ENCODE results near the gene RBM22.
"Not testable (repeated sequence)": the region's sequence is repeated elsewhere in the genome, so short reads cannot be mapped to it uniquely, and the experiment has no call there.

The RBM22 gene

DNA sequence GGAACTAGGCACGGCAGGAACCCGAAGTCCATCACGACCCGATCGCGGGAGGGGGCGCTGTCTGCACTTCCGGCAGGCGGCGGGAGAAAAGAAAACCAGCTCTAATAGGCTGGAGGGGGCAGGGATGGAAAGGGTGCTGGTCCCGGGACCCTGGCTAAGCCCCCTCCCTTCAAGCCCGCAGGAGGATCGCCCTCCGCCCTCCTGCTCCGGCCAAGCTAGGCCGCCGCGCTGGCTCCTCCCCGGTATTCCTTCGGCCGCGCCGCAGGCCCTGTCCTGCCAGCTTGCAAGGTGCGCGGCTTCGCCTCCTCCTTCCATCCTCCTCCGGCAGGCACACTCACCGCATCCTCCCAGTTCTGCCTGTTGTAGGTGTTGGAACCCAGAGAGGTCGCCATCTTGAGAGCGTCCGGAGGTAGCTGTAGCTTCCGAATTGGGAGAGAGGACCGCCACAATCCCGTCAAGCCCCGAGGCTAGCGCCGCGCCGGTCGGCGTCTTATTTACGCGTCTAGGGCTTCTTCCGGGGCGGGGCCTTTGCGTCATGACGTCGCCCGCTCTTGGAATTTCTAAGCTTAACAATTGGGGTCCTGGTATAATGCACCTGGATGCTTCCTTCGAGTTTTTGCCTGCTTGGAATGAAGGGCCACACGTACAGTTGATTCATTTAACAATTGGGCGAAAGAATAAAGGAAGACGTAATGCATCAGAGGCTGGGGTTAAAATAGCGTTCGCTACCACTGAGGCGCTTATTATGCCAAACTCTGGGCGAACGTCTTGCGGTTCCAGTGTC is at the start of gene RBM22:
RBM22 (minus strand) TSS at position 469 of the 784 bp plus-strand sequence; CDS start at position 392, 77 bp downstream.
- peak; percentile 81 to 90 (median 86) for DNase-seq (ENCODE audit: low read depth in 3 of 3)

GRCh38 chr5:150750469-150750868 is 49.6 kb upstream of the RBM22 start:
- DNase-seq (ENCODE audit: low read depth in 3 of 3): no peak

DNA sequence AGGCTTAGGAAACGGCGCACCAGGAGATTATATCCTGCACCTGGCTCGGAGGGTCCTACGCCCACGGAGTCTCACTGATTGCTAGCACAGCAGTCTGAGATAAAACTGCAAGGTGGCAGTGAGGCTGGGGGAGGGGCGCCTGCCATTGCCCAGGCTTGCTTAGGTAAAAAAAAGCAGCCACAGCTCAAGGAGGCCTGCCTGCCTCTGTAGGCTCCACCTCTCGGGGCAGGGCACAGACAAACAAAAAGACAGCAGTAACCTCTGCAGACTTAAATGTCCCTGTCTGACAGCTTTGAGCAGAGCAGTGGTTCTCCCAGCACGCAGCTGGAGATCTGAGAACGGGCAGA is 42.3 kb upstream of the RBM22 start:
- DNase-seq (ENCODE audit: low read depth in 3 of 3): not testable (repeated sequence)

DNA sequence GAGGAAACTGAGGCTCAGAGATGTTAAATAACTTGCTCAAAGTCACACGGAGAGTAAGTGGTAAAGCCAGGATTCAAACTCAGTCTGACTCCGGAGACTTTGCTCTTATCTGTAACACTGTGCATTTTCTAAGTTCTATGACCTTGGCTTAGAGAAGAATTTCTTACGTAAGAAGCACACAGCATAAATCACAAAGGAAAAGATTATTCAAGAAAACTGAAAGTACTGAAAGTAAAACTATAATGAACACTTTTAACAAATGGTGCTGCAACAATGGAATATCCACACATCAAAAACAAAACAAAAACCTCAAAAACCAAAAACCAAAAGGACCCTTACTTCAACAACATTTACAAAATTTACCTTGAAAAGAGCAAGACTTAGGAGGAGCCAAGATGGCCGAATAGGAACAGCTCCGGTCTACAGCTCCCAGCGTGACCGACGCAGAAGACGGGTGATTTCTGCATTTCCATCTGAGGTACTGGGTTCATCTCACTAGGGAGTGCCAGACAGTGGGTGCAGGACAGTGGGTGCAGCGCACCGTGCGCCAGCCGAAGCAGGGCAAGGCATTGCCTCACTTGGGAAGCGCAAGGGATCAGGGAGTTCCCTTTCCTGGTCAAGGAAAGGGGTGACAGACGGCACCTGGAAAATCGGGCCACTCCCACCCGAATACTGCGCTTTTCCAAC is 41.7 kb upstream of the RBM22 start:
- DNase-seq (ENCODE audit: low read depth in 3 of 3): not testable (repeated sequence)

DNA sequence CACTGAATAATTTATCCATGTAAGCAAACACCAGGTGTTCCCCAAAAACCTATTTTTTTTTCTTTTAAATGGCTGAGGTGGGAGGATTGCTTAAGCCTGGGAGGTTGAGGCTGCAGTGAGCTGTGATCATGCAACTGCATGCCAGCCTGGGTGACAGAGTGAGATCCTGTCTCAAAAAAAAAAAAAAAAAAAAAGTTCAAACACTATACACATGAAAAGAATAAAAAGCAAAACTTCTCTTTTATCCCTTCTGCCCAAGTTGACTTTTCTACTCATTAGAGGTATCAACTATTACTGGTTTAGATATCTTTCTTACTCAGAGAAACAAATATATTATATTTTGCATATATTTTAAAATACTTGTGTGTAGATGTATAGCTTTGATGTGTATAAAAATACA is 40.1 kb upstream of the RBM22 start:
- no peak for DNase-seq (ENCODE audit: low read depth in 3 of 3)

GRCh38 chr5:150738862-150739261 is 38.0 kb upstream of the RBM22 start:
- no peak for DNase-seq (ENCODE audit: low read depth in 3 of 3)

DNA sequence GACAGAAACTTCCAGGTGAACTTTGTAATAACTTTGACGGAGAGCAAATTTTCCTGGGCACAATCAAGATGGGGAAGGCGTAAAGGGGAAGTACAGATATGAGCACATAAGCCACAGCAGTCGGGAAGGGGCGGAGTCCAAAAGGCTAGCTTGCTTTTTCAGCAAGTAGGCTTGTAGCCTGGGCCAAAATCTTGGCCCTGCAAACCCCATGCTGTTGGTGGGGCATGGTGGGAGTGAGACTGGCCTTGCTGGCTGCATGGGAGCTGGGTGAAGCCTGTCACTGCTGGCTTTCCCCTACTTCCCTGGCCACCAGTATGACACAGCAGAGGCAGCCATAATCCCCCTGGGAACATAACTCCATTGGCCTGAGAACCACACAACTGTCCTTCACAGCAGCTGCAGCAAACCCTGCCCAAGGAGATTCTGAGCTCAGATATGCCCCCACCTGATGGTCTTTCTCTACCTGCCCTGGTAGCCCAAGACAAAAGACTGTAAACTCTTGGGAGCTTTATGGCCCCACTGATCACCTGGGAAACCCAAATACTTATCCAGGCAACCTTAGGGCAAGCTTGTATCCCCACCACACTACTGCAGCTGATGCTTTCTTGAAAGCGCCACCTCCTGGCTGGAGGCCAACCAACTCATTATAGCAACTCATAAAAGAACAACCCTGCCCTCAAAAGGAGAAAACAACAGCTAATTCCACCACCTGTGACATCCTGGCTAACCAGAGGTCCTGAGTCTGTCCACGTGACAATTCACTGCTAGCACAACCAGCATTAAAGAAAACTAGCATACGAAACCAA is 33.9 kb upstream of the RBM22 start:
- peak in 1 of 3 experiments; percentile 11 for DNase-seq (ENCODE audit: low read depth in 3 of 3)

- DNase-seq (ENCODE audit: low read depth in 3 of 3): no peak
Observed at GRCh38 chr5:150731669-150732242, 30.9 kb upstream of the RBM22 start.

DNA sequence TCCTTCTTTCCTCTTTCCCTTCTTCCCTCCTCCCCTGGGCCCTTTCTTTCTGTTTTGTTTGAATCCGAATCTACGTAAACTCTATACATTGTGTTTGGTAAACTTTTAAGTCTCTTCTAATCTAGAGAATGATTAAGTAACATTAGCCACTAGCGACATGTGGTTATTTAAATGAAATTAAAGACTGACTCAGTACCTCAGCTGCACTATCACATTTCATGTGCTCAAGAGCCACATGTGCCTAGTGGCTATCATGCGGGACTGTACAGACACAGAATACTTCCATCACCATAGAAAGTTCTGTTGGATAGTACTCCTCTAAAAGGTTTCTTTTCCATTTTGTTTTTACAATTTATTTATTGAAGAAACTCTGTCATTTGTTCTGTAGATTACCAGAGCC is 29.0 kb upstream of the RBM22 start:
- DNase-seq (ENCODE audit: low read depth in 3 of 3): no peak

DNA sequence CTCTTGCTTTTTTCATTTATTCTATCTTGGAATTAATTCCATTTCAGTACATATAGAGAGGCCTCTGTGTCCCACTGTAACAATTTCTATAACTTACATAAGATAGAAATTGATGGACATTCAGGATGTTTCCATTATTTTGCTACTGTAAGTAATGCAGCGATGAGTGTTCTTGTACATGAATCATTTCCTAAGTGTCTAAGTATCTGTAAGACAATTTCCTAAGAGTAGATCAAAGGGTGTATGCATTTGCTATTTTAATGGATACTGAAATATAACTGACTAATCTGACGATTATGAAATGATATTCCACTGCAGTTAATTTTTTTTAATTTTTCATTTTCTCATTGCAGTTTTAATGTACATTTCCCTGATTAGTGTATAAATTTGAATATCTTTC is 23.0 kb upstream of the RBM22 start:
- no peak for DNase-seq (ENCODE audit: low read depth in 3 of 3)

DNA sequence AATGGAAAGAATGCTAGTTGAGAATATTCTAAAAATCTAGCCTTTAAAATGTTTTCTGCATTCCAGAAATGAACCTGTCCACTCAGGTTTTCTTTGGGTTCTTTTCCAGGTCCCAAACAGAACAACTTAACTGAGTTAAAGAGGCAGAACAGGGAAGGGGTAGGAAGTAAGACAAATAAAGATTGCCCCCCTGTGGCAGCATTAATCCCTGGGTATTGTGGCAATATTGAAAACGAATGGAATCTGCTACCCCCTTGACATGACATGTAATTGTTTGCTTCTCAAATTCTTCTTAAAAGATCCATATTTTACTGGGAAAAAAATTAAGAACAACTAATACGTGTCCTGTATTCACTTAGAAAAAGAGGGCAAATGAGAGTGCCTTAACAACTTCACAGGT is 9.3 kb upstream of the RBM22 start:
- no peak for DNase-seq (ENCODE audit: low read depth in 3 of 3)

GRCh38 chr5:150706776-150707390 is 6.0 kb upstream of the RBM22 start:
- no peak for DNase-seq (ENCODE audit: low read depth in 3 of 3)

- DNase-seq (ENCODE audit: low read depth in 3 of 3): no peak
Observed at GRCh38 chr5:150703762-150704161, 2.9 kb upstream of the RBM22 start.

- DNase-seq (ENCODE audit: low read depth in 3 of 3): no peak
Observed at GRCh38 chr5:150700246-150700593, 642 bp downstream of the RBM22 start.

DNA sequence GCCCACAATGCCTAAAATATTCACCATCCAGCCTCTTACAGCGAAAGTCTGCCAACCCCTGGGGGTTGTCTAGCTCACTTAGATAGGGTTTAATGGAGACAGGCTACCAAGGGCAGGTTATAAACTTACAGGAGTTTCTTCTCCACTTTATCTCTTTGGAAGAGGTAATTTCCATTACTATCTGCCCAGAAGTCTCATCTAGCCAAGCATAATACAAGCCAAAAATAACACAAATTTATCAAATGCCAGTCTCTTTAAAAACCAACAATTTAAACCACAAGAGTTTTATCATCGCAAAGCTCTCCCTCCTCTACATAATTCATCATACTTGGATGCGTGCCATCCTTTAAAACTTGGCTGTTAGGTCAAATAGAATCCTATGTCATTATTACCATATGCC is 6.2 kb downstream of the RBM22 start:
- no peak for DNase-seq (ENCODE audit: low read depth in 3 of 3)

- no peak for DNase-seq (ENCODE audit: low read depth in 3 of 3)
Observed at GRCh38 chr5:150692276-150692675, 8.6 kb downstream of the RBM22 start.

GRCh38 chr5:150690760-150691159 is 10.1 kb downstream of the RBM22 start:
- DNase-seq (ENCODE audit: low read depth in 3 of 3): no peak

DNA sequence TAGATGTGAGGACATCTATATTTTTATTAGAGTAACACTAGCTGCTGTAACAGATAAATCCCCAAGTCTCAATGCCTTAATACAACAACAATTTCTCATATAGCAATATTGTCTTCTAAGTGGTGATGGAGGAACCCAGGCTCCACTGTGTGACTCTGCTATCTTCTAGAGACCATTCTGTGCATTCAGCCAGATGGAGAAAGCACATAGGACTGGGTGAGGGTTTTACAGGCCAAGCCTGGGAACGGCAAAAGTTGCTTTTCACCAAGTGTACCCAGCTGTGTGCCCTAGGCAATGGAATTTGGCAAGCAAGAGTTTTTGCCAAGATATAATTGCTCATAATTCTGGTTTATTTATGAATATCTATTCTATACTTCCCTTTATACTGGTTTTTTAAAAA is 11.7 kb downstream of the RBM22 start:
- DNase-seq (ENCODE audit: low read depth in 3 of 3): no peak

GRCh38 chr5:150676578-150676977 is 24.3 kb downstream of the RBM22 start:
- DNase-seq (ENCODE audit: low read depth in 3 of 3): no peak

DNA sequence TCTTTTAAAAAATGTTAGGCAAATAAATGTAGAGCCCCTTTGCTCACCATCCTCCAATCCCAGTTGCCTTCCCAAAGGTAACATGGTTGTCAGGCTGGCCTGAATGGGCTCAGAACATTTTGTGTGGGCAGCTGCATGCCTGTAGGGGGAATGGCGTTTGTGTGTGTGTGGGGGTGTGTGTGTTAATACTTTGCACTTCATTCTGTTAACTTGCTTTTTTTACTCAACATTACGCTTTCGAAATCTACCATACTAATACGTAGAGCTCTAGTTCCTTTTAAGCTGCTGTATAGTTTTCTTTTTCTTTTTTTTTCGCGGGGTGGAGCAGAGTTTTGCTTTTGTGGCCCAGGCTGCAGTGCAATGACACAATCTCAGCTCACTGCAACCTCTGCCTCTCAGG is 25.8 kb downstream of the RBM22 start:
- DNase-seq (ENCODE audit: low read depth in 3 of 3): no peak

DNA sequence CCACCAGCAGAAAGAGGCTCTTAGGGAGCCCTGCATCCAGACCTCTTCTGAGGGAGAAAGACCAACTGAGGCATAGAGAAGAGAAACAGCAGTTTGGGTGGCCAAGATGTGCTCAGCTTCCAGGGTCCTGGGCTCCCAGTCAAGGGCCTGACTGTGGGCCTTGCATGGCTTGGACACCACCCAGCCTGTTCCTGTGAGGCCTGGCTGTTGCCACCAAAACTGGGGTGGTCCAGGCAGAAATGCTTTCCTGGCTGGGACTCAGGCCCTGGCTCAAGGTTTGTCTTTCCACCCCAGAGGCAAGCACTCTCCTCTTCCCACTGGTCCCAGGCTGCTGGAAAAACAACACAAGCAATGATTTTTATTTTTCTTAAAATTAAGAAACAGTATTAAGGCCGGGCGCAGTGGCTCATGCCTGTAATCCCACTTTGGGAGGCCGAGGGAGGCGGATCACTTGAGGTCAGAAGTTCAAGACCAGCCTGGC is 26.5 kb downstream of the RBM22 start:
- no peak for DNase-seq (ENCODE audit: low read depth in 3 of 3)

- no peak for DNase-seq (ENCODE audit: low read depth in 3 of 3)
Observed at GRCh38 chr5:150672884-150673275, 28.0 kb downstream of the RBM22 start.
